NCI-H526 (cell line): ENCODE data around the gene MGAT5B.
"Not testable (repeated sequence)": the region's sequence is repeated elsewhere in the genome, so short reads cannot be mapped to it uniquely, and the experiment has no call there.

Experiments used
- DNase-seq, 2 experiments: peaks; one replicate each; lab custom pipeline; 2025; lab: John Stamatoyannopoulos, UW

The MGAT5B gene

DNA sequence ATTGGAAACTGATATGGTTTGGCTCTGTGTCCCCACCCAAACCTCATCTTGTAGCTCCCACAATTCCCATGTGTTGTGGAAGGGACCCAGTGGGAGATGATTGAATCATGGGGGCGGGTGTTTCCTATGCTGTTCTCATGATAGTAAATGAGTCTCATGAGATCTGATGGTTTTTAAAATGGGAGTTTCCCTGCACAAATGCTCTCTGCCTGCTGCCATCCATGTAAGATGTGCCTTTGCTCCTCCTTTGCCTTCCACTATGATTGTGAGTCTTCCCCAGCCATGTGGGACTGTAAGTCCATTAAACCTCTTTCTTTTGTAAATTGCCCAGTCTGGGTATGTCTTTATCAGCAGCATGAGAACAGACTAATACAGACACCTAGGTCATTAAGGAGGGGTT lies 109.8 kb downstream of the MGAT5B start:
- not testable (repeated sequence) for DNase-seq

GRCh38 chr17:76981545-76982295 lies 113.5 kb downstream of the MGAT5B start:
- peak in 1 of 2 experiments; percentile 35 for DNase-seq

- DNase-seq = peak; percentile 41 to 69
Observed at GRCh38 chr17:76982408-76983074, 114.3 kb downstream of the MGAT5B start.

DNA sequence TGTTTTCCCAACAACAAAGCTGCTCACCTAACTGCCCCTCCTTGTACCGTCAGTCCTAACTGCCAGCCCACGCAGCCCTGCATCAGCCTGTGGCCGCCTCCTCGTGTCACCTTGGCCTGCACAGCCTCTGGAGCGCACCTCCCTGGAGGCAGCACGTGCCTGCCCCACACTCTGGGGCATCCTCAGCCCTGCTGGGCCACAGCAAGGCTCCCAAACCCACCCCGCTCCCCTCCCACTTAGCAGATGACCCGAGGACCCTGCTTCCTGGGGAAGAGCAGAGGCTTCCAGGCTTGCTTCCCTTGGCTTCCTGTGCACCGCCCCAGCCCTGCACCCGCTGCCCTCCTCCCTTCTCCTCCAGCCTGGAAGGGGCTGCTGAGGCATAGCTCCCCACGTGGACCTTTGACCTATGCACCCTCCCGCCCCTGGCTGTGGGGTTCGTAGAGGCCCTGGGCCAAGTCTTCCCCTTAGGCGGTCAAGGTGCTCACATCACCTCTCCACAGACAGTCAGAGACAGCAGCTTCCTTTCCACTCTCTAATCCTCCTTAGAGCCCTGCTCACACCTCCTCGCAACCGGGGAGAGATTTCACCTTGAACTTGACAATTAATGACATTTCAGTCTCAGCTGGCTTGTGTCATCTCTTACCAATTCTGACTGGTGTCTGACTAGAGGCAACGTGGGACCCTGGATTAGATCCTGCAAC lies 115.0 kb downstream of the MGAT5B start:
- peak in 1 of 2 experiments; percentile 62 for DNase-seq

DNA sequence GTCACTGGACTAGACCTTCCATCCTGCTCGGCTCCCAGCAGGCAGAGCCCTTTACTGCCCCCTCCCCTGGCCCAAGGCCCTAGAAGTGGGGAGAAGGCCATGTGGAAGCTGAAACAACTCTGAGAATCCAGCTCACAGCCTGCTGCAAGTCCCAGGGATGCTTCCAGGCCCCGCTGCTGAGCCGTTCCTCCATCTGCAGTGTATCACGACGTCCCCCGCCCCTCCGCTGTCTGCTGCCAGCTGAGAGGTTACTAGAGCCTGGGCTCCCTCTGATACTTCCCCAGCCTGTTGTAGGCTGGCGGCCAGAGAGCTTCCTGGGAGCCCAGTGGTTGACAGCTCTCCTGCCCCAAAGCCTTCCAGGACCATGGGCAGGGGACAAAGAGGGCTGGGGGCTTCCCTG lies 118.2 kb downstream of the MGAT5B start:
- no peak for DNase-seq

- no peak for DNase-seq
Observed at GRCh38 chr17:76987486-76988093, 119.4 kb downstream of the MGAT5B start.

GRCh38 chr17:76988796-76989195 lies 120.6 kb downstream of the MGAT5B start:
- no peak for DNase-seq

- no peak for DNase-seq
Observed at GRCh38 chr17:76989519-76989918, 121.3 kb downstream of the MGAT5B start.

DNA sequence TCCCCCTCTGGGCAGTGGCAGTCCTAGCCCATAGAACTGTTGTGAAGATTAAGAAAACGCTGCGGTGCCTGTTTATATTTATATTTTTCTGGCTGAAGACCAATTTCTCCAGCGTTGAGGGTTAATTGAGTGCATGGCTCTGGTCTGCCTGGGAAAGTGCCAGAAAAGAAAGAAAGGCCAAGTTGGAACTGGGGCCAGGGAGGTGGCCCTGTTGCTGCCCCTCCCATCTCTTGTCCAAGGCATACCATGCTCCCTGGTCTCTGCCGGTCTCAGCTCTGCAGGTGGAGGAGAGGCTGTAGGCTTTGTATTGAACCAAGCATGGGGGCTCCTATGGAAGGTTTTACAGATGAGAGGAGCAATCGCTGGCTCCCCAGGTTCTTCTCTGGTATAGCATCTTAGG lies 124.7 kb downstream of the MGAT5B start:
- no peak for DNase-seq

- DNase-seq = no peak
Observed at GRCh38 chr17:76993651-76994050, 125.4 kb downstream of the MGAT5B start.

GRCh38 chr17:76994237-76994637 lies 126.0 kb downstream of the MGAT5B start:
- no peak for DNase-seq

DNA sequence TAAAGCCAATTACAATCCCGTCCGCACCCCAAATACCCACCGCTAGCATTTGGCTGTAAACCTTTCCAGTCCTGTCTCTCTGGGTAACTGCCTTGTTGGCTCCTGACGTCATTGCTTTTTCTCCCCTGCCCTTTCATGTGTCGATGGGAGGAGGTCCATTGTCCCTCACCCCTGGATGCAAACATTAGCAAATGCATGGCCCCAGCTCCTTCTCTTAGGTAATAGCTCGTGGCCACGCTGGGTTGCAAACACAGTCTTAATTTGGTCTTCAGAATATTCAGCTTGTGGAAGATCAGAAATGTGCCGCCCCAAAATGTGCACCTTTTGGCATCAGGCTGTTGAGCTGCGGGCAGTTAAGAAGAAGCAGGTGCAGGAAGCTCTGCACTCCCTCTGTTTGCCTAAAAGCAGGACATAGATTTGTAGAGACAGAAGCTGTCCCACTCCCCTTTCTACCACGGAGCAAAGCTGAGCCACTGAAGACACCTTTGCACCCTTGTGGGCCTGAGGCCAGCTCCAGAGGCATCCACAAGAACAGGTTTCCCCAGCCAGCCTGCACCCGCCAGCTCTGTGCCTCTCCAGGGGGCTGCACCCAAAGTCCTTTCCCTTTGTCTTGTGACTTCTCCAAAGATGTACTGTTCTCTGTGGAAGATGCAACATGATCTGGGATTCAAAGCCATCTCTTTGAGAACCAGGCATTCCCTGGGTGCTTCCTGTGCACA lies 127.3 kb downstream of the MGAT5B start:
- DNase-seq = no peak

- DNase-seq = no peak
Observed at GRCh38 chr17:76996741-76997694, 128.8 kb downstream of the MGAT5B start.

DNA sequence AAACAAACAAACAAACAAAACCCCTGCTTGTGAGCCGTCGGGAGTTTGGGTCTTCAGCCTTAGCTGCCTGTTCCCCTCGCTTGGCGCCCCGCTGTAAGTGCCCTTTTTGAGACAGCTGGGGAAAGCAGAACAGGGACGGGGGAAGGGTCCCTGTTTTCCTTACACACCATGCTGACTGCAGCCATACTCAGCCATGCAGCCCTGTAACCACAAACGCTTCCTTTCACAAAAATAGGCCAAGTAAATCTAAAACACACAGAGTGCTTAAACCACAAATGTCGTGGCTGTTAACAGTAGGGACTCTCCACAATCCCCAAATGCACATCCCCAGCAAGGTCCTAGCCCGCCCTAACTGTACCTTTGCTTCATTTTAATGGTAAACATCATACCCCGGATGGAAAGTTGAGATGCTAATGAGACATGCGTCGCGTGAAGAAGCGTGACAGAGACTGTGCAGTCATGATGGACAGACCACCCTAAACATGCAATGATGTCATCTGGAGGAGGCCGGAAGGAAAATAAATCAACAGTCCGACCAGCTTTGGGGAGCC lies 129.9 kb downstream of the MGAT5B start:
- no peak for DNase-seq

DNA sequence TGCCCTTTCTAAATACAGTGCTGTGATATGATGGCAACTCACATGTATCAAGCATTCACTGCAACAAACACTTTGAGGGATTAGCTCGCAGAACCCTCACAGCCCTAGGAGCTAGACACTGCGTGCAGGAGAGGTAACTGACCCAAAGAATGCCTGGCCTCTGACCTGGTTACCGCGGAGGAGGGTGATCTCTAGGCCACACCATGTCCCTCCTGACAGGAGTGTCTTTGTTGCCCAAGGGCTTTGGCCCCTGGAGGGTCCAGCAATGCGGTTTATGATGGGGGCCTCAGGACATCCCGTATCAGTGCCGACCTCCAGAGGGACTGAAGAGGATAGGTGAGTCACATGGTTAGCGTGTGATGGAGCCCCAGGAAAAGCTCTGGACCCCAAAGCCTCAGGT lies 130.6 kb downstream of the MGAT5B start:
- no peak for DNase-seq
